DND-41 (cell line): ENCODE results near the gene ATXN7L1.

Experiments
- ATAC-seq: fragments of 200-7000 bp; cut with Tn5 transposase; 3 replicates; pipeline ENCODE4 v1.9.1; 2021; ENCODE audit warnings: low read depth; ENCODE audit not compliant: insufficient read depth
- DNase-seq: peaks from one replicate; pipeline ENCODE4 v3.0.0-alpha.2; 2020
- H2AFZ ChIP-seq: 2 replicates; pipeline ENCODE4 v1.6.0; 2012; ENCODE audit warnings: low read depth, low read length
- H3K27ac ChIP-seq: 2 replicates; pipeline ENCODE4 v1.5.1; 2012; ENCODE audit warnings: low read length, inconsistent platforms
- H3K27me3 ChIP-seq: fragments of 200-600 bp; sonication (generic); 2 replicates; pipeline ENCODE4 v1.6.0; 2012; ENCODE audit warnings: low read length, mild to moderate bottlenecking, inconsistent platforms; ENCODE audit not compliant: insufficient read depth, poor library complexity
- H3K36me3 ChIP-seq: 2 replicates; pipeline ENCODE4 v1.5.1; 2012; ENCODE audit warnings: low read length, inconsistent platforms; ENCODE audit not compliant: insufficient read depth
- H3K4me1 ChIP-seq: 2 replicates; pipeline ENCODE4 v1.5.1; 2012; ENCODE audit warnings: mild to moderate bottlenecking, low read length; ENCODE audit not compliant: insufficient read depth
- H3K4me2 ChIP-seq: 2 replicates; pipeline ENCODE4 v1.6.0; 2012; ENCODE audit warnings: mild to moderate bottlenecking, moderate library complexity, low read length, inconsistent platforms; ENCODE audit not compliant: insufficient read depth
- H3K4me3 ChIP-seq, 2 experiments: fragments of 200-600 bp in 1 of 2; shearing (Covaris generic) in 1 of 2; 2 replicates each; pipeline ENCODE4 v1.5.1; 2012 to 2016; ENCODE audit warnings: inconsistent platforms in 2 of 2, low read length in 2 of 2, mild to moderate bottlenecking in 2 of 2, low read depth in 1 of 2, moderate library complexity in 1 of 2
- H3K79me2 ChIP-seq: 2 replicates; pipeline ENCODE4 v1.6.0; 2012; ENCODE audit warnings: low read length, inconsistent platforms; ENCODE audit not compliant: insufficient read depth
- H3K9ac ChIP-seq: 2 replicates; pipeline ENCODE4 v1.6.0; 2012; ENCODE audit warnings: low read depth, mild to moderate bottlenecking, inconsistent platforms, low read length, moderate library complexity
- H3K9me3 ChIP-seq: 2 replicates; pipeline ENCODE4 v1.5.1; 2012; ENCODE audit warnings: low read length, moderate library complexity, mild to moderate bottlenecking, inconsistent platforms; ENCODE audit not compliant: insufficient read depth, severe bottlenecking
- H4K20me1 ChIP-seq: 2 replicates; pipeline ENCODE4 v1.6.0; 2012; ENCODE audit warnings: low read length; ENCODE audit not compliant: insufficient read depth
- CTCF ChIP-seq: IDR thresholded peaks from 2 replicates; pipeline ENCODE4 v1.5.1; 2012; ENCODE audit warnings: borderline replicate concordance, low read length, moderate library complexity, mild to moderate bottlenecking; ENCODE audit not compliant: poor library complexity, severe bottlenecking; ENCODE audit errors: extremely low read depth
- EZH2 ChIP-seq: IDR thresholded peaks from 3 replicates; pipeline ENCODE4 v1.6.1; 2012; ENCODE audit warnings: borderline replicate concordance, low read depth, mild to moderate bottlenecking, moderate library complexity, low read length, inconsistent platforms; ENCODE audit not compliant: severe bottlenecking

Gene ATXN7L1

GRCh38 chr7:105651798-105652197 is 224.6 kb downstream of the ATXN7L1 start:
- ATAC-seq (no peak), DNase-seq (no peak)
- no peaks in the 10 kb centered on the region for H3K79me2 ChIP-seq
- no peak overlapping the region for H3K4me3 ChIP-seq
- no peak overlapping the region for H3K9ac ChIP-seq
- no peak overlapping the region for H2AFZ ChIP-seq
- no peak for TF ChIP-seq EZH2
- no peak for TF ChIP-seq CTCF
- H3K9me3 ChIP-seq: no peaks in the 10 kb centered on the region
- peaks cover 67% of the 10 kb centered on the region for H4K20me1 ChIP-seq
- H3K4me2 ChIP-seq: no peak overlapping the region
- no peak overlapping the region for H3K27ac ChIP-seq
- H3K4me1 ChIP-seq: no peaks in the 10 kb centered on the region
- peaks cover 65% of the 10 kb centered on the region for H3K36me3 ChIP-seq
- H3K27me3 ChIP-seq: no peaks in the 10 kb centered on the region

- H4K20me1 ChIP-seq: peaks cover 56% of the 10 kb centered on the region
- no peaks in the 10 kb centered on the region for H3K9me3 ChIP-seq
- DNase-seq (no peak), ATAC-seq (no peak)
- H2AFZ ChIP-seq: no peak overlapping the region
- H3K27me3 ChIP-seq: no peaks in the 10 kb centered on the region
- TF ChIP-seq EZH2 (no peak), CTCF (no peak)
- no peak overlapping the region for H3K27ac ChIP-seq
- H3K4me2 ChIP-seq: no peak overlapping the region
- H3K4me3 ChIP-seq: no peak overlapping the region
- no peaks in the 10 kb centered on the region for H3K4me1 ChIP-seq
- H3K36me3 ChIP-seq: peaks cover 52% of the 10 kb centered on the region
- no peak overlapping the region for H3K9ac ChIP-seq
- H3K79me2 ChIP-seq: no peaks in the 10 kb centered on the region
These were observed 225.9 kb downstream of the ATXN7L1 start for GRCh38 chr7:105650382-105650970.

GRCh38 chr7:105649727-105650381 is 226.5 kb downstream of the ATXN7L1 start:
- H3K9ac ChIP-seq: no peak overlapping the region
- H2AFZ ChIP-seq: no peak overlapping the region
- H3K36me3 ChIP-seq: peaks cover 46% of the 10 kb centered on the region
- no peak overlapping the region for H3K4me3 ChIP-seq
- TF ChIP-seq CTCF (no peak), EZH2 (no peak)
- H3K4me2 ChIP-seq: no peak overlapping the region
- no peak for ATAC-seq
- no peaks in the 10 kb centered on the region for H3K4me1 ChIP-seq
- no peaks in the 10 kb centered on the region for H3K9me3 ChIP-seq
- H4K20me1 ChIP-seq: peaks cover 50% of the 10 kb centered on the region; the same call in 1 of the 2 replicates
- no peaks in the 10 kb centered on the region for H3K27me3 ChIP-seq
- no peak overlapping the region for H3K27ac ChIP-seq
- no peaks in the 10 kb centered on the region for H3K79me2 ChIP-seq
- no peak for DNase-seq
